K562 (cell line): ENCODE results near the gene TTC21A. TPM values are rescaled to one million over a fixed set of nuclear protein-coding genes. Genes with fewer than 3 reads are reported as not detected.
"Not testable (repeated sequence)": the region's sequence is repeated elsewhere in the genome, so short reads cannot be mapped to it uniquely, and the experiment has no call there.

Experiments used
- ATAC-seq: fragments of 200-7000 bp; cut with Tn5 transposase; 3 replicates; pipeline ENCODE4 v1.9.1; 2020; ENCODE audit warnings: moderate library complexity
- BruUV-seq: library from RNA; stranded (reverse); fragments of 400-500 nt; replicated peaks from 2 replicates; lab custom pipeline; 2021; lab: Mats Ljungman, UMichigan
- CTCF ChIA-PET: fragments of 300-600 bp; formaldehyde crosslinking; extraction: SDS; loops from one replicate; lab custom pipeline; 2021; ENCODE audit warnings: low intra/inter-chr PET ratio; lab: Yijun Ruan, JAX
- POLR2A ChIA-PET: fragments of 300-600, 350-650 bp; sonication (Branson Sonifier 250); formaldehyde crosslinking; extraction: SDS; loops from one replicate; lab custom pipeline; 2021; ENCODE audit warnings: antibody characterized with exemption, inconsistent platforms; lab: Yijun Ruan, JAX
- DNase-seq, 4 experiments: peaks; one replicate each; pipeline versions ENCODE4 v3.0.0 to v3.0.0-alpha.2; 2011 to 2018; ENCODE audit warnings: low spot score in 3 of 4, mixed read lengths in 3 of 4; ENCODE audit errors: extremely low read depth in 1 of 4
- FAIRE-seq: peaks from 2 replicates; lab custom pipeline; 2011; peaks lifted over from hg19 to GRCh38; lab: Jason Lieb, UNC
- H2AFZ ChIP-seq: 2 replicates; pipeline ENCODE4 v1.6.0; 2011; ENCODE audit warnings: low read depth, low read length, control low read depth, inconsistent platforms
- H3K27ac ChIP-seq: fragments of 200-600 bp; 3 replicates; pipeline ENCODE4 v1.8.0; 2011; ENCODE audit warnings: low read depth, mild to moderate bottlenecking, control low read depth, inconsistent platforms, low read length, moderate library complexity, mixed read lengths; ENCODE audit errors: extremely low read depth
- H3K27me3 ChIP-seq, 2 experiments: fragments of 300-600 bp in 1 of 2; 2 replicates in 1 of 2; 3 replicates in 1 of 2; pipeline versions ENCODE4 v1.6.0 to v1.8.0; 2011; ENCODE audit warnings: inconsistent platforms in 2 of 2, low read length in 2 of 2, mild to moderate bottlenecking in 1 of 2, mixed read lengths in 1 of 2, moderate library complexity in 1 of 2; ENCODE audit not compliant: control insufficient read depth in 2 of 2, insufficient read depth in 2 of 2
- H3K36me3 ChIP-seq: fragments of 300-600 bp; 3 replicates; pipeline ENCODE4 v1.8.0; 2011; ENCODE audit warnings: mild to moderate bottlenecking, low read length, inconsistent platforms; ENCODE audit not compliant: control insufficient read depth, insufficient read depth
- H3K4me1 ChIP-seq, 2 experiments: fragments of 200-600 bp in 1 of 2; replicated peaks in 1 of 2; 2 replicates in 1 of 2; 3 replicates in 1 of 2; pipeline versions ENCODE4 v1.5.1 to v1.8.0; 2011; ENCODE audit warnings: inconsistent platforms in 2 of 2, low read length in 2 of 2, mild to moderate bottlenecking in 1 of 2, mixed read lengths in 1 of 2, moderate library complexity in 1 of 2; ENCODE audit not compliant: control insufficient read depth in 2 of 2, insufficient read depth in 2 of 2
- H3K4me2 ChIP-seq: 2 replicates; pipeline ENCODE4 v1.6.1; 2011; ENCODE audit warnings: low read length, control low read depth, inconsistent platforms, mixed read lengths; ENCODE audit not compliant: insufficient read depth
- H3K4me3 ChIP-seq: fragments of 200-600 bp; sonication (generic), shearing (Covaris generic); 2 replicates; pipeline ENCODE4 v1.5.1; 2016; ENCODE audit warnings: control low read depth, inconsistent platforms
- H3K79me2 ChIP-seq: fragments of 200-600 bp; 3 replicates; pipeline ENCODE4 v1.8.0; 2011; ENCODE audit warnings: low read length, inconsistent platforms; ENCODE audit not compliant: control insufficient read depth, insufficient read depth
- H3K9ac ChIP-seq, 2 experiments: 2 replicates each; pipeline versions ENCODE4 v1.6.0 to v1.6.1; 2011; ENCODE audit warnings: low read depth in 2 of 2, low read length in 2 of 2, control low read depth in 1 of 2, inconsistent platforms in 1 of 2, mild to moderate bottlenecking in 1 of 2, mixed read lengths in 1 of 2; ENCODE audit not compliant: insufficient read depth in 1 of 2
- H3K9me1 ChIP-seq: one replicate; pipeline ENCODE4 v1.6.0; 2011; ENCODE audit warnings: inconsistent platforms, mild to moderate bottlenecking, low read length, moderate library complexity; ENCODE audit not compliant: control insufficient read depth, insufficient read depth
- H3K9me3 ChIP-seq: replicated peaks from 2 replicates; pipeline ENCODE4 v1.5.1; 2011; ENCODE audit warnings: low read depth, low read length, inconsistent platforms; ENCODE audit not compliant: control insufficient read depth, insufficient read depth
- H4K20me1 ChIP-seq: replicated peaks from 2 replicates; pipeline ENCODE4 v1.6.1; 2011; ENCODE audit warnings: low read length, inconsistent platforms, mixed read lengths; ENCODE audit not compliant: control insufficient read depth, insufficient read depth
- BCOR ChIP-seq: fragments of 450-650 bp; IDR thresholded peaks from 2 replicates; pipeline ENCODE4 v1.6.1; 2016
- BMI1 ChIP-seq: fragments of 150-350 bp; IDR thresholded peaks from 2 replicates; pipeline ENCODE4 v1.6.1; 2014; ENCODE audit warnings: low read length
- CBFA2T2 ChIP-seq: fragments of 450-650 bp; conservative IDR thresholded peaks from 2 replicates; pipeline ENCODE4 v1.6.1; 2017; ENCODE audit warnings: mild to moderate bottlenecking
- CBFA2T3 ChIP-seq: fragments of 450-650 bp; IDR thresholded peaks from 2 replicates; pipeline ENCODE4 v1.6.1; 2017
- EGR1 ChIP-seq: fragments of 450-650 bp; conservative IDR thresholded peaks from 2 replicates; pipeline ENCODE4 v1.6.1; 2017; ENCODE audit warnings: mild to moderate bottlenecking
- GATA2 ChIP-seq: sonication (generic); formaldehyde crosslinking; IDR thresholded peaks from 2 replicates; pipeline ENCODE4 v1.4.0; 2020; ENCODE audit warnings: mild to moderate bottlenecking, missing genetic modification reagents
- KDM1A ChIP-seq, 2 experiments: fragments of 450-650 bp; IDR thresholded peaks; 2 replicates each; pipeline ENCODE4 v1.6.1; 2016; ENCODE audit warnings: mild to moderate bottlenecking in 2 of 2
- WGBS: fragments of 100-300 bp; shearing (Covaris generic); methylation state at CpG from one replicate; pipeline ENCODE4 v1.1.6; 2016; ENCODE audit warnings: low coverage, mixed read lengths; ENCODE audit not compliant: insufficient coverage; ENCODE audit errors: missing lambda C conversion rate; 5-methylcytosine and 5-hydroxymethylcytosine counted together
- in situ Hi-C: fragments of 300-500 bp; cut with MboI; formaldehyde crosslinking; loops from 4 replicates; pipeline ENCODE4 v1.15.0; 2018; ENCODE audit warnings: inconsistent platforms, mixed read lengths
- intact Hi-C: fragments of 100-400 bp; cut with micrococcal nuclease; formaldehyde crosslinking; loops from 2 replicates; pipeline ENCODE4 v1.14.2; 2022
- polyA plus RNA-seq, 8 experiments: library from polyadenylated mRNA; depleted of rRNA in 4 of 8; stranded (reverse) in 5 of 8; unstranded in 3 of 8; fragments of >200 nt; fragmentation: Nextera tagmentation in 2 of 8; fragmentation: Illumina TruSeq in 1 of 8; extraction: Ambion mirVana in 2 of 8; extraction: Trizol in 1 of 8; gene quantifications; 2 replicates each; pipeline versions ENCODE4 v1.2.1 to v1.2.3, GENCODE V29; 2011 to 2014; ENCODE audit warnings: inconsistent platforms in 1 of 8, missing spikeins in 1 of 8
- total RNA-seq, 7 experiments: library from RNA; depleted of rRNA in 6 of 7; stranded (reverse); fragments of >200 nt in 6 of 7; fragmentation: Illumina TruSeq in 2 of 7; extraction: Trizol in 2 of 7; gene quantifications; 2 replicates each; pipeline versions ENCODE4 v1.2.1 to v1.2.3, GENCODE V29; 2011 to 2021; ENCODE audit warnings: low replicate concordance in 1 of 7
- TF ChIP-seq, protein P1 (sequence below): fragments of 250-450 bp; sonication (Bioruptor Pico); IDR thresholded peaks from 2 replicates; pipeline ENCODE4 v1.8.0; 2021; ENCODE audit warnings: moderate library complexity, mild to moderate bottlenecking, inconsistent platforms
- TF ChIP-seq, protein P2 (sequence below): fragments of 250-450 bp; sonication (Bioruptor Pico); IDR thresholded peaks from 2 replicates; pipeline ENCODE4 v1.9.0; 2021; ENCODE audit warnings: mild to moderate bottlenecking, inconsistent platforms

Gene TTC21A
- total and polyA plus RNA-seq, 9 of the 15 experiments (the other 6 are each of a cell fraction or from before 2014, with no cell fraction given): 0.22 to 1.4 (median 0.70) TPM

DNA sequence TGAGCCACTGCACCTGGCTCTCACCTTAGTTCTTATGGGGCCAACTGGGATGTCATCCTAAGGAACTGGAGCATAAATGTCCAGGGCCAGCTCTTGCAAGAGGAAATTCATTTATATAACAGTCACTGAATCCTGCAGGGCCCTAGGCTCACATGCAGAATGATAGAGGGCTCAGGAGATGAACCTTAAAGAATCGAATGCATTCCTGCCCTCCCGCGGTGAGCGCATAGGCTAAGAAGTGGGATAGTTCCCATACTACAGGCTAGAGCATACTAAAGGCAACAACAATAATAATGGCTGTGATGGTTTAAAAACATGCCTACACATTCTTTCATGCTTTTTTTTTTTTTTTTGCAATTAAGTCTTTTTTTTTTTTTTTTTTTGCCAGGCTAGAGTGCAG lies 63.0 kb downstream of the TTC21A start (continued):
- TF ChIP-seq, protein P1, sequence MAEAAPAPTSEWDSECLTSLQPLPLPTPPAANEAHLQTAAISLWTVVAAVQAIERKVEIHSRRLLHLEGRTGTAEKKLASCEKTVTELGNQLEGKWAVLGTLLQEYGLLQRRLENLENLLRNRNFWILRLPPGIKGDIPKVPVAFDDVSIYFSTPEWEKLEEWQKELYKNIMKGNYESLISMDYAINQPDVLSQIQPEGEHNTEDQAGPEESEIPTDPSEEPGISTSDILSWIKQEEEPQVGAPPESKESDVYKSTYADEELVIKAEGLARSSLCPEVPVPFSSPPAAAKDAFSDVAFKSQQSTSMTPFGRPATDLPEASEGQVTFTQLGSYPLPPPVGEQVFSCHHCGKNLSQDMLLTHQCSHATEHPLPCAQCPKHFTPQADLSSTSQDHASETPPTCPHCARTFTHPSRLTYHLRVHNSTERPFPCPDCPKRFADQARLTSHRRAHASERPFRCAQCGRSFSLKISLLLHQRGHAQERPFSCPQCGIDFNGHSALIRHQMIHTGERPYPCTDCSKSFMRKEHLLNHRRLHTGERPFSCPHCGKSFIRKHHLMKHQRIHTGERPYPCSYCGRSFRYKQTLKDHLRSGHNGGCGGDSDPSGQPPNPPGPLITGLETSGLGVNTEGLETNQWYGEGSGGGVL (CRISPR knock-in tag): no peak
- no peak for TF ChIP-seq BMI1
- TF ChIP-seq, protein P2, sequence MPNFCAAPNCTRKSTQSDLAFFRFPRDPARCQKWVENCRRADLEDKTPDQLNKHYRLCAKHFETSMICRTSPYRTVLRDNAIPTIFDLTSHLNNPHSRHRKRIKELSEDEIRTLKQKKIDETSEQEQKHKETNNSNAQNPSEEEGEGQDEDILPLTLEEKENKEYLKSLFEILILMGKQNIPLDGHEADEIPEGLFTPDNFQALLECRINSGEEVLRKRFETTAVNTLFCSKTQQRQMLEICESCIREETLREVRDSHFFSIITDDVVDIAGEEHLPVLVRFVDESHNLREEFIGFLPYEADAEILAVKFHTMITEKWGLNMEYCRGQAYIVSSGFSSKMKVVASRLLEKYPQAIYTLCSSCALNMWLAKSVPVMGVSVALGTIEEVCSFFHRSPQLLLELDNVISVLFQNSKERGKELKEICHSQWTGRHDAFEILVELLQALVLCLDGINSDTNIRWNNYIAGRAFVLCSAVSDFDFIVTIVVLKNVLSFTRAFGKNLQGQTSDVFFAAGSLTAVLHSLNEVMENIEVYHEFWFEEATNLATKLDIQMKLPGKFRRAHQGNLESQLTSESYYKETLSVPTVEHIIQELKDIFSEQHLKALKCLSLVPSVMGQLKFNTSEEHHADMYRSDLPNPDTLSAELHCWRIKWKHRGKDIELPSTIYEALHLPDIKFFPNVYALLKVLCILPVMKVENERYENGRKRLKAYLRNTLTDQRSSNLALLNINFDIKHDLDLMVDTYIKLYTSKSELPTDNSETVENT (CRISPR knock-in tag): no peak

DNA sequence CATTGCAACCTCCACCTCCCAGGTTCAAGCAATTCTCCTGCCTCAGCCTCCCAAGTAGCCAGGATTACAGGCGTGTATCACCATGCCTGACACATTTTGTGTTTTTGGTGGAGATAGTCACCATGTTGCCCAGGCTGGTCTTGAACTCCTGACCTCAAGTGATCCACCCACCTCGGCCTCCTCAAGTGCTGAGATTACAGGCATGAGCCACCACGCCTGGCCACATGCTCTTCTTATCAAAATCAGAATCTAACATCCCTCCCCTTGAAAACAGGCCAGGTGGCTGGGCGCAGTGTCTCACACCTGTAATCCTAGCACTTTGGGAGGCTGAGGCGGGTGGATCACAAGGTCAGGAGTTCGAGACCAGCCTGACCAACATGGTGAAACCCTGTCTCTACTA lies 63.4 kb downstream of the TTC21A start:
- BruUV-seq, intact Hi-C loops, H3K9ac ChIP-seq, H3K27me3 ChIP-seq, ATAC-seq, H3K9me1 ChIP-seq, FAIRE-seq, H3K27ac ChIP-seq, H2AFZ ChIP-seq, H3K4me3 ChIP-seq, H3K36me3 ChIP-seq, H3K79me2 ChIP-seq, H4K20me1 ChIP-seq, in situ Hi-C loops, DNase-seq, H3K4me2 ChIP-seq, H3K9me3 ChIP-seq, CTCF ChIA-PET: not testable (repeated sequence)
- peak in 1 of 2 experiments; percentile 61; a peak in 1 of 4 replicates for TF ChIP-seq KDM1A (IDR thresholded peaks at IDR 0.05)
- peak; percentile 39 for TF ChIP-seq GATA2 (CRISPR knock-in tag)
- TF ChIP-seq EGR1: peak; percentile 33; the same call in 1 of the 2 replicates
- peak; percentile 48 for TF ChIP-seq CBFA2T2
- TF ChIP-seq BCOR: 0 out of 2 replicates have a peak, but pooled peaks have one; percentile 10
- peak; percentile 61 for TF ChIP-seq CBFA2T3
- POLR2A ChIA-PET: interaction anchor here (0.8 to 1.6 kb wide), 2 partner anchors 9 to 13 kb away, joined by 4 to 6 read pairs; no protein-coding TSS in a partner anchor
- WGBS: 36% methylated on average over 5 of the region's 6 CpGs
- peaks cover 11 to 25% of the 10 kb centered on the region in 2 experiments for H3K4me1 ChIP-seq
